Liver (tissue), 9 donors: ENCODE data around the gene ERN1. TPM values are rescaled to one million over a fixed set of nuclear protein-coding genes. Genes with fewer than 3 reads are reported as not detected.

Source experiments
- DNase-seq: peaks from one replicate; pipeline ENCODE4 v3.0.0-alpha.2; 2017; ENCODE audit warnings: low spot score
- H3K27ac ChIP-seq, 2 donors: one replicate each; pipeline ENCODE4 v1.7.0; 2013; ENCODE audit warnings: inconsistent platforms in 2 of 2, low read length in 2 of 2, control low read depth in 1 of 2, low read depth in 1 of 2, mild to moderate bottlenecking in 1 of 2
- H3K27me3 ChIP-seq, 4 donors: one replicate each; pipeline versions ENCODE4 v1.6.1 to v1.7.0; 2013; ENCODE audit warnings: low read length in 3 of 4, inconsistent platforms in 1 of 4, mild to moderate bottlenecking in 1 of 4, moderate library complexity in 1 of 4; ENCODE audit not compliant: control insufficient read depth in 4 of 4, insufficient read depth in 4 of 4
- H3K36me3 ChIP-seq, 4 donors: one replicate each; pipeline versions ENCODE4 v1.6.1 to v1.7.0; 2013; ENCODE audit warnings: low read length in 3 of 4, mild to moderate bottlenecking in 3 of 4, low read depth in 1 of 4, moderate library complexity in 1 of 4; ENCODE audit not compliant: control insufficient read depth in 4 of 4, insufficient read depth in 3 of 4
- H3K4me1 ChIP-seq, 4 donors: one replicate each; pipeline versions ENCODE4 v1.6.1 to v1.7.0; 2013; ENCODE audit warnings: low read length in 3 of 4, mild to moderate bottlenecking in 3 of 4, moderate library complexity in 1 of 4; ENCODE audit not compliant: control insufficient read depth in 4 of 4, insufficient read depth in 4 of 4
- H3K4me3 ChIP-seq, 3 donors: one replicate each; pipeline versions ENCODE4 v1.6.1 to v1.7.0; 2013; ENCODE audit warnings: low read length in 3 of 3, control low read depth in 1 of 3, low read depth in 1 of 3, mild to moderate bottlenecking in 1 of 3
- H3K9ac ChIP-seq, 2 donors: one replicate each; pipeline ENCODE4 v1.7.0; 2013; ENCODE audit warnings: low read length in 2 of 2, mild to moderate bottlenecking in 2 of 2, moderate library complexity in 2 of 2, control low read depth in 1 of 2, low read depth in 1 of 2
- H3K9me3 ChIP-seq, 4 donors: one replicate each; pipeline versions ENCODE4 v1.6.1 to v1.7.0; 2013; ENCODE audit warnings: low read length in 3 of 4; ENCODE audit not compliant: control insufficient read depth in 4 of 4
- EGR1 ChIP-seq, 2 donors: IDR thresholded peaks; 2 replicates each; pipeline ENCODE4 v1.6.1; 2016 to 2018; ENCODE audit warnings: antibody characterized with exemption in 2 of 2, low read depth in 2 of 2
- FOXA1 ChIP-seq: IDR thresholded peaks from 2 replicates; pipeline ENCODE4 v1.6.1; 2016; ENCODE audit warnings: antibody characterized with exemption
- FOXA2 ChIP-seq: IDR thresholded peaks from 2 replicates; pipeline ENCODE4 v1.6.1; 2016; ENCODE audit warnings: antibody characterized with exemption
- GABPA ChIP-seq, 2 donors: IDR thresholded peaks in 1 of 2; conservative IDR thresholded peaks in 1 of 2; 2 replicates each; pipeline ENCODE4 v1.6.1; 2016; ENCODE audit warnings: antibody characterized with exemption in 2 of 2, mild to moderate bottlenecking in 1 of 2, moderate library complexity in 1 of 2
- HNF4A ChIP-seq, 2 donors: conservative IDR thresholded peaks; 2 replicates each; pipeline ENCODE4 v1.6.1; 2016; ENCODE audit warnings: antibody characterized with exemption in 2 of 2, mild to moderate bottlenecking in 2 of 2
- HNF4G ChIP-seq: IDR thresholded peaks from 2 replicates; pipeline ENCODE4 v1.6.1; 2016; ENCODE audit warnings: antibody characterized with exemption
- JUND ChIP-seq, 2 donors: IDR thresholded peaks; 2 replicates each; pipeline ENCODE4 v1.6.1; 2016; ENCODE audit warnings: antibody characterized with exemption in 2 of 2
- NR2F2 ChIP-seq: IDR thresholded peaks from 2 replicates; pipeline ENCODE4 v1.6.1; 2016; ENCODE audit warnings: antibody characterized with exemption
- RAD21 ChIP-seq, 2 donors: IDR thresholded peaks; 2 replicates each; pipeline ENCODE4 v1.6.1; 2016; ENCODE audit warnings: antibody characterized with exemption in 2 of 2, mild to moderate bottlenecking in 2 of 2
- RXRA ChIP-seq, 2 donors: IDR thresholded peaks; 2 replicates each; pipeline ENCODE4 v1.6.1; 2017 to 2018; ENCODE audit warnings: antibody characterized with exemption in 2 of 2, mild to moderate bottlenecking in 1 of 2
- SP1 ChIP-seq: IDR thresholded peaks from 2 replicates; pipeline ENCODE4 v1.6.1; 2018; ENCODE audit warnings: antibody characterized with exemption, mild to moderate bottlenecking
- TAF1 ChIP-seq: conservative IDR thresholded peaks from 2 replicates; pipeline ENCODE4 v1.6.1; 2016; ENCODE audit warnings: antibody characterized with exemption, mild to moderate bottlenecking
- YY1 ChIP-seq: IDR thresholded peaks from 2 replicates; pipeline ENCODE4 v1.6.1; 2016; ENCODE audit warnings: antibody characterized with exemption, mild to moderate bottlenecking
- WGBS: extraction: QIAGEN DNeasy Blood & Tissue Kit; methylation state at CpG from one replicate; pipeline ENCODE4 v1.1.7; 2013; 5-methylcytosine and 5-hydroxymethylcytosine counted together
- polyA plus RNA-seq, 2 donors: library from polyadenylated mRNA; stranded (reverse) in 1 of 2; unstranded in 1 of 2; fragments of 200-250 nt in 1 of 2; fragments of >200 nt in 1 of 2; fragmentation: Nextera tagmentation in 1 of 2; extraction: Ambion mirVana in 1 of 2; gene quantifications; one replicate each; pipeline versions ENCODE4 v1.2.1 to v1.2.3, GENCODE V29; 2013 to 2015
- total RNA-seq, 2 donors: library from RNA; depleted of rRNA; stranded (reverse); fragments of >200 nt; gene quantifications; one replicate each; pipeline ENCODE4 v1.2.3, GENCODE V29; 2014
- TF ChIP-seq, protein P1 (sequence below): IDR thresholded peaks from 2 replicates; pipeline ENCODE4 v1.6.1; 2016; ENCODE audit warnings: antibody characterized with exemption
- TF ChIP-seq, protein P2 (sequence below): IDR thresholded peaks from 2 replicates; pipeline ENCODE4 v1.6.1; 2016; ENCODE audit warnings: antibody characterized with exemption
- TF ChIP-seq, protein P3 (sequence below): IDR thresholded peaks from 2 replicates; pipeline ENCODE4 v1.6.1; 2016; ENCODE audit warnings: antibody characterized with exemption, mild to moderate bottlenecking
- TF ChIP-seq, protein P4 (sequence below): IDR thresholded peaks from 2 replicates; pipeline ENCODE4 v1.6.1; 2016; ENCODE audit warnings: antibody characterized with exemption
- donor health status: healthy.
- donor health status: healthy.
- donor health status: healthy.
- donor health status: healthy.
- donor health status: healthy.

The ERN1 gene
- total and polyA plus RNA-seq, 4 donors, result 6.3 to 35.1 (median 14.9) TPM

DNA sequence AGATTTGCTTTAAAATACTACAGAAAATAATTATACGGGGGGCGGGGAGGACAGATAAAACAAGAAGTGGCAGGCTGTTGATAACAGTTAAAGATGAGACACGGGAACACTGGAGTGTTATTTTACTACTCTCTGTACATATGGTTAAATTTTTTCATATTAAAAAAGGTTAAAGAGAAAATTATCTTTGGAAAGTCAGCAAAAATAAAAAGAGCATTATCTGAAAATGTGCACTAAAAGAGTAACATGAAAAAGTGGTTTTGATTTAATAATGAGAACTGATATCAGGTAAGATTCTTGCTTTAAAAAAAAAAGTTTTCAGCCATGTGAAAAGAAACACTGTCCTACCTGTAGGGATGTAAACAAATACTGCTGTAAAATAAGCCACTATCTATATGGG is 46.9 kb downstream of the ERN1 start:
- Histone ChIP-seq H3K9ac (peak overlapping the region in 1 of 2 donors; percentile 34), H3K36me3 (peaks cover 0 to 12% (median 3%) of the 10 kb centered on the region in 4 donors), H3K4me1 (peaks cover 16 to 50% (median 27%) of the 10 kb centered on the region in 4 donors), H3K27ac (peak overlapping the region; percentile 87 to 93), H3K27me3 (no peaks in the 10 kb centered on the region), H3K9me3 (no peaks in the 10 kb centered on the region), H3K4me3 (no peak overlapping the region)
- TF ChIP-seq FOXA1 (no peak), GABPA (IDR thresholded peaks at IDR 0.05 in 1 of 2, conservative IDR thresholded peaks at IDR 0.05 in 1 of 2) (no peak), HNF4G (no peak), EGR1 (IDR thresholded peaks at IDR 0.05; ENCODE audit: low read depth in 2 of 2) (no peak), FOXA2 (no peak), JUND (IDR thresholded peaks at IDR 0.05) (no peak)
- TF ChIP-seq, protein P1, sequence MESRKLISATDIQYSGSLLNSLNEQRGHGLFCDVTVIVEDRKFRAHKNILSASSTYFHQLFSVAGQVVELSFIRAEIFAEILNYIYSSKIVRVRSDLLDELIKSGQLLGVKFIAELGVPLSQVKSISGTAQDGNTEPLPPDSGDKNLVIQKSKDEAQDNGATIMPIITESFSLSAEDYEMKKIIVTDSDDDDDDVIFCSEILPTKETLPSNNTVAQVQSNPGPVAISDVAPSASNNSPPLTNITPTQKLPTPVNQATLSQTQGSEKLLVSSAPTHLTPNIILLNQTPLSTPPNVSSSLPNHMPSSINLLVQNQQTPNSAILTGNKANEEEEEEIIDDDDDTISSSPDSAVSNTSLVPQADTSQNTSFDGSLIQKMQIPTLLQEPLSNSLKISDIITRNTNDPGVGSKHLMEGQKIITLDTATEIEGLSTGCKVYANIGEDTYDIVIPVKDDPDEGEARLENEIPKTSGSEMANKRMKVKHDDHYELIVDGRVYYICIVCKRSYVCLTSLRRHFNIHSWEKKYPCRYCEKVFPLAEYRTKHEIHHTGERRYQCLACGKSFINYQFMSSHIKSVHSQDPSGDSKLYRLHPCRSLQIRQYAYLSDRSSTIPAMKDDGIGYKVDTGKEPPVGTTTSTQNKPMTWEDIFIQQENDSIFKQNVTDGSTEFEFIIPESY, result no peak
- TF ChIP-seq, protein P2, sequence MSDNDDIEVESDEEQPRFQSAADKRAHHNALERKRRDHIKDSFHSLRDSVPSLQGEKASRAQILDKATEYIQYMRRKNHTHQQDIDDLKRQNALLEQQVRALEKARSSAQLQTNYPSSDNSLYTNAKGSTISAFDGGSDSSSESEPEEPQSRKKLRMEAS, result no peak
- TF ChIP-seq, protein P3, sequence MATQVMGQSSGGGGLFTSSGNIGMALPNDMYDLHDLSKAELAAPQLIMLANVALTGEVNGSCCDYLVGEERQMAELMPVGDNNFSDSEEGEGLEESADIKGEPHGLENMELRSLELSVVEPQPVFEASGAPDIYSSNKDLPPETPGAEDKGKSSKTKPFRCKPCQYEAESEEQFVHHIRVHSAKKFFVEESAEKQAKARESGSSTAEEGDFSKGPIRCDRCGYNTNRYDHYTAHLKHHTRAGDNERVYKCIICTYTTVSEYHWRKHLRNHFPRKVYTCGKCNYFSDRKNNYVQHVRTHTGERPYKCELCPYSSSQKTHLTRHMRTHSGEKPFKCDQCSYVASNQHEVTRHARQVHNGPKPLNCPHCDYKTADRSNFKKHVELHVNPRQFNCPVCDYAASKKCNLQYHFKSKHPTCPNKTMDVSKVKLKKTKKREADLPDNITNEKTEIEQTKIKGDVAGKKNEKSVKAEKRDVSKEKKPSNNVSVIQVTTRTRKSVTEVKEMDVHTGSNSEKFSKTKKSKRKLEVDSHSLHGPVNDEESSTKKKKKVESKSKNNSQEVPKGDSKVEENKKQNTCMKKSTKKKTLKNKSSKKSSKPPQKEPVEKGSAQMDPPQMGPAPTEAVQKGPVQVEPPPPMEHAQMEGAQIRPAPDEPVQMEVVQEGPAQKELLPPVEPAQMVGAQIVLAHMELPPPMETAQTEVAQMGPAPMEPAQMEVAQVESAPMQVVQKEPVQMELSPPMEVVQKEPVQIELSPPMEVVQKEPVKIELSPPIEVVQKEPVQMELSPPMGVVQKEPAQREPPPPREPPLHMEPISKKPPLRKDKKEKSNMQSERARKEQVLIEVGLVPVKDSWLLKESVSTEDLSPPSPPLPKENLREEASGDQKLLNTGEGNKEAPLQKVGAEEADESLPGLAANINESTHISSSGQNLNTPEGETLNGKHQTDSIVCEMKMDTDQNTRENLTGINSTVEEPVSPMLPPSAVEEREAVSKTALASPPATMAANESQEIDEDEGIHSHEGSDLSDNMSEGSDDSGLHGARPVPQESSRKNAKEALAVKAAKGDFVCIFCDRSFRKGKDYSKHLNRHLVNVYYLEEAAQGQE, result no peak
- DNase-seq, result no peak
- 84% methylated on average over 3 of the region's 3 CpGs for WGBS

DNA sequence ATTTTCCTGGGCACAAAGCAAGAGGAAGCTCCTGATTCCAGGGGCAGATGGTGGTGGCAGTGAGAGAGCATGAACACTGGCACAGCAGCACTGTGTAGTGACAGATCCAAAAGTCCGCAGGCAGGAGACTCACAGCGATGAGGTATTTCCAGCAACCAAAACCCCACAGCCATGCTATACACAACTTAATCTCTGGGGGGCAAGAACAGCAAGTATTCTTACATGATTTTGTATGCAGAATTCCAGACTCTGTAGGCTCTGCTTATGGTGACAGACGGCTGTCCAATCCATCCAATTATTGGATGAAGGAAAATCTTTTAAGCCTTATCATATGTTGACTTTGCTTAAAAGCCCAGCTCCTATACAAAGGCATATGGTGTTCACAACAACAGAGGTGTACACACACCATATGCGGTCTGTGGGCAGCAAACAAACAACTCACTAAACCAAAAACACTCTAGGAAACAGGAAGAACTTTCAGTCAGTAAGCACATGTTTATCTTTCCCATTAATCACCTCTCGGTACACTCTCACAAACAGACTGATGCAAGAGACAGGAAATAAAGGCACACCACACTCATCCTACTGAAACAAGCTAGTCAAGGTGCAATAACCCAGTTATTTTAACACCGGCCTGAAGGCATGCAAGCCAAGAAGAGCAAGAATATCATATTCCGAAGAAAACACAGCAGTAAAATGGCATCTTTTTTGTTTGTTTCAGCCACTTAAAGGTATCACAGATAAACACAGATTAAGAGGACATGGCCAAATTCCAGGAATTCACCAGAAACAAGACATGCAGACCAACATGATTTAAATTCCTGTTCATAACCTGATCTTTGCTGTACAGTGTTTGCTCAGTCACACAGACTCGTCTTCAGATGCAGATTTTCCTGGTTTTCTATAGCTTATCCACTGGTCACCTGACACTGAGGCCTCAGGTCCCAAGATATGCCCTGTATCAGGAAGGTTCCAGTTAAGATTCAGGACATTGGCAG is 47.8 kb downstream of the ERN1 start:
- peaks cover 18 to 45% (median 28%) of the 10 kb centered on the region in 4 donors for H3K4me1 ChIP-seq
- peaks cover 0 to 12% (median 8%) of the 10 kb centered on the region in 4 donors for H3K36me3 ChIP-seq
- 27% methylated on average over 8 of the region's 8 CpGs for WGBS
- no peak overlapping the region for H3K4me3 ChIP-seq
- no peaks in the 10 kb centered on the region for H3K9me3 ChIP-seq
- no peaks in the 10 kb centered on the region for H3K27me3 ChIP-seq
- no peak for DNase-seq
- peak overlapping the region; percentile 87 to 93 for H3K27ac ChIP-seq
- peak overlapping the region; percentile 38 to 72 for H3K9ac ChIP-seq
- peak in 1 of 2 donors; percentile 63 for TF ChIP-seq RAD21 (IDR thresholded peaks at IDR 0.05)
- TF ChIP-seq FOXA2, result peak; percentile 90
- TF ChIP-seq HNF4G, result peak; percentile 28
- TF ChIP-seq EGR1 (IDR thresholded peaks at IDR 0.05; ENCODE audit: low read depth in 2 of 2), result peak in 1 of 2 donors; percentile 33
- TF ChIP-seq YY1, result peak; percentile 72
- no peak for TF ChIP-seq NR2F2
- TF ChIP-seq SP1, result peak; percentile 81
- no peak for TF ChIP-seq TAF1
- TF ChIP-seq HNF4A (conservative IDR thresholded peaks at IDR 0.05), result peak; percentile 68 to 69
- TF ChIP-seq, protein P3, result peak; percentile 70
- TF ChIP-seq, protein P1, result peak; percentile 80
- peak; percentile 93 for TF ChIP-seq FOXA1
- peak; percentile 74 to 80 for TF ChIP-seq JUND (IDR thresholded peaks at IDR 0.05)
- TF ChIP-seq GABPA (IDR thresholded peaks at IDR 0.05 in 1 of 2, conservative IDR thresholded peaks at IDR 0.05 in 1 of 2), result peak in 1 of 2 donors; percentile 53
- TF ChIP-seq, protein P4, sequence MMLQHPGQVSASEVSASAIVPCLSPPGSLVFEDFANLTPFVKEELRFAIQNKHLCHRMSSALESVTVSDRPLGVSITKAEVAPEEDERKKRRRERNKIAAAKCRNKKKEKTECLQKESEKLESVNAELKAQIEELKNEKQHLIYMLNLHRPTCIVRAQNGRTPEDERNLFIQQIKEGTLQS, result peak; percentile 82
- TF ChIP-seq RXRA (IDR thresholded peaks at IDR 0.05), result peak; percentile 79 to 90
